PC-9 (cell line): Measurements from ENCODE around the gene GMEB2. TPM values are rescaled to one million over a fixed set of nuclear protein-coding genes. Genes with fewer than 3 reads are reported as not detected.

Experiments used
- BruUV-seq: library from RNA; stranded (reverse); fragments of 400-500 nt; replicated peaks from 2 replicates; lab custom pipeline; 2021; lab: Mats Ljungman, UMichigan
- CTCF ChIA-PET: fragments of 300-600 bp; sonication (Branson Sonifier 250); formaldehyde crosslinking; loops from one replicate; lab custom pipeline; 2022; ENCODE audit warnings: antibody characterized with exemption; lab: Charles Lee
- POLR2A ChIA-PET: fragments of 300-600 bp; sonication (Branson Sonifier 250); formaldehyde crosslinking; loops from one replicate; lab custom pipeline; 2022; ENCODE audit warnings: antibody characterized with exemption; ENCODE audit not compliant: unreplicated experiment; lab: Charles Lee
- DNase-seq, 2 experiments: peaks; one replicate each; pipeline versions ENCODE4 v3.0.0 to v3.0.0-alpha.2; 2015 to 2022; ENCODE audit warnings: mixed read lengths in 1 of 2
- H2AFZ ChIP-seq: fragments of 200-600 bp; sonication (generic); 2 replicates; pipeline ENCODE4 v1.8.1; 2017; ENCODE audit warnings: antibody characterized with exemption
- H3F3A ChIP-seq: fragments of 200-600 bp; sonication (generic); 2 replicates; pipeline ENCODE4 v1.8.1; 2017; ENCODE audit warnings: antibody characterized with exemption, mild to moderate bottlenecking, low read depth; ENCODE audit not compliant: insufficient read depth
- H3K27ac ChIP-seq: fragments of 200-600 bp; sonication (generic); 2 replicates; pipeline ENCODE4 v1.6.1; 2016; ENCODE audit warnings: mixed run types
- H3K27me3 ChIP-seq: fragments of 200-600 bp; sonication (generic); 2 replicates; pipeline ENCODE4 v1.6.1; 2016; ENCODE audit warnings: low read depth, mixed run types; ENCODE audit not compliant: insufficient read depth
- H3K36me3 ChIP-seq: fragments of 200-600 bp; sonication (generic); 2 replicates; pipeline ENCODE4 v1.6.1; 2016; ENCODE audit warnings: low read depth, mixed run types
- H3K4me1 ChIP-seq: fragments of 200-600 bp; sonication (generic); replicated peaks from 2 replicates; pipeline ENCODE4 v1.6.1; 2016; ENCODE audit warnings: mixed run types; ENCODE audit not compliant: insufficient read depth
- H3K4me2 ChIP-seq: fragments of 200-600 bp; sonication (generic); 2 replicates; pipeline ENCODE4 v1.6.1; 2017; ENCODE audit warnings: mixed run types
- H3K4me3 ChIP-seq: fragments of 200-600 bp; sonication (generic); 2 replicates; pipeline ENCODE4 v1.6.1; 2016; ENCODE audit warnings: mixed run types
- H3K79me2 ChIP-seq: fragments of 200-600 bp; sonication (generic); 2 replicates; pipeline ENCODE4 v1.6.1; 2017; ENCODE audit warnings: low read depth, mixed run types
- H3K9me2 ChIP-seq: fragments of 200-600 bp; sonication (generic); 2 replicates; pipeline ENCODE4 v1.8.1; 2017; ENCODE audit warnings: mild to moderate bottlenecking; ENCODE audit not compliant: insufficient read depth
- H3K9me3 ChIP-seq: fragments of 200-600 bp; sonication (generic); 2 replicates; pipeline ENCODE4 v1.8.1; 2016; ENCODE audit warnings: low read depth; ENCODE audit not compliant: insufficient read depth
- H4K20me1 ChIP-seq: fragments of 200-600 bp; sonication (generic); 2 replicates; pipeline ENCODE4 v1.8.1; 2017; ENCODE audit not compliant: insufficient read depth
- EZH2 ChIP-seq: fragments of 200-600 bp; sonication (generic); IDR thresholded peaks from 2 replicates; pipeline ENCODE4 v1.8.0; 2017; ENCODE audit warnings: antibody characterized with exemption, low read depth
- intact Hi-C: fragments of 100-400 bp; cut with micrococcal nuclease; formaldehyde crosslinking; loops from one replicate; pipeline ENCODE4 v1.10.0; 2022; ENCODE audit not compliant: unreplicated experiment
- total RNA-seq: library from RNA; stranded (reverse); gene quantifications from 2 replicates; pipeline ENCODE4 v1.2.3, GENCODE V29; 2021
- TF ChIP-seq, protein P1 (sequence below): fragments of 200-600 bp; sonication (generic); conservative IDR thresholded peaks from 2 replicates; pipeline ENCODE4 v1.6.1; 2017; ENCODE audit warnings: mixed run types, antibody characterized with exemption, mild to moderate bottlenecking, moderate library complexity

The GMEB2 gene
- total RNA-seq, 1 experiment from 2014 or later = 19.3 TPM

- Histone ChIP-seq H3F3A (peaks cover 7% of the 10 kb centered on the region; the same call in 1 of the 2 replicates), H2AFZ (peak overlapping the region; percentile 78), H4K20me1 (no peaks in the 10 kb centered on the region), H3K9me2 (no peaks in the 10 kb centered on the region), H3K4me2 (peak overlapping the region; percentile 84), H3K79me2 (no peaks in the 10 kb centered on the region), H3K27ac (no peak overlapping the region; the same call in 1 of the 2 replicates), H3K27me3 (no peaks in the 10 kb centered on the region), H3K36me3 (no peaks in the 10 kb centered on the region), H3K9me3 (no peaks in the 10 kb centered on the region), H3K4me1 (peaks cover 16% of the 10 kb centered on the region), H3K4me3 (peak overlapping the region; percentile 56)
- intact Hi-C loops = loop anchor here (5.0 kb wide), 1 partner anchor 90 kb away; the partner anchor contains the start of gene FNDC11
- peak; percentile 37 to 49 for DNase-seq
- CTCF ChIA-PET = interaction anchor here (0.7 to 2.3 kb wide), 5 partner anchors 15 to 781 kb away, joined by 3 to 43 read pairs (median 11); partner anchors contain the start of genes PTK6, RTEL1 and TCFL5
- POLR2A ChIA-PET = interaction anchor here (0.6 to 2.0 kb wide), 7 partner anchors 10 to 338 kb away, joined by 3 to 38 read pairs (median 9); partner anchors contain the start of gene PRPF6
- TF ChIP-seq, protein P1, sequence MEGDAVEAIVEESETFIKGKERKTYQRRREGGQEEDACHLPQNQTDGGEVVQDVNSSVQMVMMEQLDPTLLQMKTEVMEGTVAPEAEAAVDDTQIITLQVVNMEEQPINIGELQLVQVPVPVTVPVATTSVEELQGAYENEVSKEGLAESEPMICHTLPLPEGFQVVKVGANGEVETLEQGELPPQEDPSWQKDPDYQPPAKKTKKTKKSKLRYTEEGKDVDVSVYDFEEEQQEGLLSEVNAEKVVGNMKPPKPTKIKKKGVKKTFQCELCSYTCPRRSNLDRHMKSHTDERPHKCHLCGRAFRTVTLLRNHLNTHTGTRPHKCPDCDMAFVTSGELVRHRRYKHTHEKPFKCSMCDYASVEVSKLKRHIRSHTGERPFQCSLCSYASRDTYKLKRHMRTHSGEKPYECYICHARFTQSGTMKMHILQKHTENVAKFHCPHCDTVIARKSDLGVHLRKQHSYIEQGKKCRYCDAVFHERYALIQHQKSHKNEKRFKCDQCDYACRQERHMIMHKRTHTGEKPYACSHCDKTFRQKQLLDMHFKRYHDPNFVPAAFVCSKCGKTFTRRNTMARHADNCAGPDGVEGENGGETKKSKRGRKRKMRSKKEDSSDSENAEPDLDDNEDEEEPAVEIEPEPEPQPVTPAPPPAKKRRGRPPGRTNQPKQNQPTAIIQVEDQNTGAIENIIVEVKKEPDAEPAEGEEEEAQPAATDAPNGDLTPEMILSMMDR = no peak
- no peak for TF ChIP-seq EZH2
- no TSS peak for BruUV-seq
Measured at GRCh38 chr20:63642527-63643247, 15.8 kb upstream of the GMEB2 start.

DNA sequence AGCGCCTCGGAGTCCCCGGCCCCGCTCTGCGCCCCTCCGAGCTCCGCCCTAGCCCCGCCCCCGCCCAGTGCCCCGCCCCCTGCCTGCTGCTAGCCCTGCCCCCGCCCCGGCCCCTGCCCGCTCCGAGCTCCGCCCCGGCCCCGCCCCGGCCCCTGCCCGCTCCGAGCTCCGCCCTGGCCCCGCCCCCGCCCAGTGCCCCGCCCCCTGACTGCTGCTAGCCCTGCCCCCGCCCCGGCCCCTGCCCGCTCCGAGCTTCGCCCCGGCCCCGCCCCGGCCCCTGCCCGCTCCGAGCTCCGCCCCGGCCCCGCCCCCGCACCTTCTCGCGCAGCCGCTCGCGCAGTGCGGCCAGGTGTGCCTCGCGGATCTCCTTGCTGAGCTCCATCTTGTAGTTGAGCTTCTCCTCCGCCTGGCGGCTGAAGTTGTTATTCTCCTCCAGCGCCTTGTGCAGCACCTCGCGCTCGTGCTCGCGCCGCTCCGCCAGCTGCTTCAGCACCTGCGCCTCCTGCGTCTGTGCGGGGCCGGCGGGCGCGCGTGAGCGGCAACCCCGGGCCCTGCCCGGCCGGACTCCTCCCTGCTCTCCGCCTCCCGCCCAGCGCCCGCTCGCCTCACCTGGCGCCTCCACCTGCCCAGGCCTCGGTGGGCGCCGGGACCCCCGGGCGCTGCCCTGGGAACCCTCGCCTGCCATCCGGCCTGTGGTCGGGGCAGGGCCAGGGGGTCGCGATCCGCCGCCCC is 15.1 kb upstream of the GMEB2 start:
- Histone ChIP-seq H3K9me3 (no peaks in the 10 kb centered on the region), H3K79me2 (no peaks in the 10 kb centered on the region), H3K27me3 (no peaks in the 10 kb centered on the region), H3F3A (peaks cover 7% of the 10 kb centered on the region; the same call in 1 of the 2 replicates), H3K4me1 (peaks cover 16% of the 10 kb centered on the region), H3K9me2 (no peaks in the 10 kb centered on the region), H3K4me3 (peak overlapping the region; percentile 92), H3K4me2 (peak overlapping the region; percentile 100), H3K36me3 (no peaks in the 10 kb centered on the region), H4K20me1 (no peaks in the 10 kb centered on the region), H3K27ac (peak overlapping the region; percentile 21), H2AFZ (peak overlapping the region; percentile 81)
- CTCF ChIA-PET = interaction anchor here (0.6 to 2.3 kb wide), 9 partner anchors 16 to 780 kb away, joined by 3 to 43 read pairs (median 6); partner anchors contain the start of genes HELZ2, PTK6, RTEL1 and TCFL5
- intact Hi-C loops = loop anchor here (1.0 to 5.0 kb wide), 2 partner anchors 90 to 104 kb away; partner anchors contain the start of gene FNDC11
- POLR2A ChIA-PET = interaction anchor here (0.6 to 2.0 kb wide), 16 partner anchors 10 to 424 kb away, joined by 3 to 38 read pairs (median 6); partner anchors contain the start of genes GMEB2, HELZ2, PRPF6 and TPD52L2
- TF ChIP-seq, protein P1 = peak; percentile 65
- no peak for TF ChIP-seq EZH2
- BruUV-seq = no TSS peak
- DNase-seq = peak; percentile 90 to 97
